Peyer's patch (tissue), 4 donors: ENCODE measurements around the gene RASGRF2.

Experiments used
- CTCF ChIP-seq, 6 experiments: fragments of 450-650 bp in 4 of 6; fragments of 200-600 bp in 2 of 6; sonication (generic) in 1 of 6; IDR thresholded peaks; one replicate each; pipeline ENCODE4 v1.5.1; 2017 to 2019; ENCODE audit warnings: antibody characterized with exemption in 6 of 6, mild to moderate bottlenecking in 3 of 6, moderate library complexity in 1 of 6
- POLR2A ChIP-seq, 2 donors: fragments of 450-650 bp; IDR thresholded peaks; one replicate each; pipeline ENCODE4 v1.5.1; 2017; ENCODE audit warnings: antibody characterized with exemption in 2 of 2, mild to moderate bottlenecking in 2 of 2, moderate library complexity in 2 of 2

- TF ChIP-seq CTCF (IDR thresholded peaks at IDR 0.05): no peak
- TF ChIP-seq POLR2A (IDR thresholded peaks at IDR 0.05): no peak
Measured at GRCh38 chr5:81142108-81142507, 181.9 kb downstream of the RASGRF2 start.
